K562 (cell line): ENCODE results near the gene F2. TPM values are rescaled to one million over a fixed set of nuclear protein-coding genes. Genes with fewer than 3 reads are reported as not detected.

Experiments
- ATAC-seq: fragments of 200-7000 bp; cut with Tn5 transposase; 3 replicates; pipeline ENCODE4 v1.9.1; 2020; ENCODE audit warnings: moderate library complexity
- BruUV-seq: library from RNA; stranded (reverse); fragments of 400-500 nt; replicated peaks from 2 replicates; lab custom pipeline; 2021; lab: Mats Ljungman, UMichigan
- CTCF ChIA-PET: fragments of 300-600 bp; formaldehyde crosslinking; extraction: SDS; loops from one replicate; lab custom pipeline; 2021; ENCODE audit warnings: low intra/inter-chr PET ratio; lab: Yijun Ruan, JAX
- POLR2A ChIA-PET: fragments of 300-600, 350-650 bp; sonication (Branson Sonifier 250); formaldehyde crosslinking; extraction: SDS; loops from one replicate; lab custom pipeline; 2021; ENCODE audit warnings: antibody characterized with exemption, inconsistent platforms; lab: Yijun Ruan, JAX
- DNase-seq, 4 experiments: peaks; one replicate each; pipeline versions ENCODE4 v3.0.0 to v3.0.0-alpha.2; 2011 to 2018; ENCODE audit warnings: low spot score in 3 of 4, mixed read lengths in 3 of 4; ENCODE audit errors: extremely low read depth in 1 of 4
- FAIRE-seq: peaks from 2 replicates; lab custom pipeline; 2011; peaks lifted over from hg19 to GRCh38; lab: Jason Lieb, UNC
- H2AFZ ChIP-seq: 2 replicates; pipeline ENCODE4 v1.6.0; 2011; ENCODE audit warnings: low read depth, low read length, control low read depth, inconsistent platforms
- H3K27ac ChIP-seq: fragments of 200-600 bp; 3 replicates; pipeline ENCODE4 v1.8.0; 2011; ENCODE audit warnings: low read depth, mild to moderate bottlenecking, control low read depth, inconsistent platforms, low read length, moderate library complexity, mixed read lengths; ENCODE audit errors: extremely low read depth
- H3K27me3 ChIP-seq, 2 experiments: fragments of 300-600 bp in 1 of 2; 2 replicates in 1 of 2; 3 replicates in 1 of 2; pipeline versions ENCODE4 v1.6.0 to v1.8.0; 2011; ENCODE audit warnings: inconsistent platforms in 2 of 2, low read length in 2 of 2, mild to moderate bottlenecking in 1 of 2, mixed read lengths in 1 of 2, moderate library complexity in 1 of 2; ENCODE audit not compliant: control insufficient read depth in 2 of 2, insufficient read depth in 2 of 2
- H3K36me3 ChIP-seq: fragments of 300-600 bp; 3 replicates; pipeline ENCODE4 v1.8.0; 2011; ENCODE audit warnings: mild to moderate bottlenecking, low read length, inconsistent platforms; ENCODE audit not compliant: control insufficient read depth, insufficient read depth
- H3K4me1 ChIP-seq, 2 experiments: fragments of 200-600 bp in 1 of 2; replicated peaks in 1 of 2; 2 replicates in 1 of 2; 3 replicates in 1 of 2; pipeline versions ENCODE4 v1.5.1 to v1.8.0; 2011; ENCODE audit warnings: inconsistent platforms in 2 of 2, low read length in 2 of 2, mild to moderate bottlenecking in 1 of 2, mixed read lengths in 1 of 2, moderate library complexity in 1 of 2; ENCODE audit not compliant: control insufficient read depth in 2 of 2, insufficient read depth in 2 of 2
- H3K4me2 ChIP-seq: 2 replicates; pipeline ENCODE4 v1.6.1; 2011; ENCODE audit warnings: low read length, control low read depth, inconsistent platforms, mixed read lengths; ENCODE audit not compliant: insufficient read depth
- H3K4me3 ChIP-seq: fragments of 200-600 bp; sonication (generic), shearing (Covaris generic); 2 replicates; pipeline ENCODE4 v1.5.1; 2016; ENCODE audit warnings: control low read depth, inconsistent platforms
- H3K79me2 ChIP-seq: fragments of 200-600 bp; 3 replicates; pipeline ENCODE4 v1.8.0; 2011; ENCODE audit warnings: low read length, inconsistent platforms; ENCODE audit not compliant: control insufficient read depth, insufficient read depth
- H3K9ac ChIP-seq, 2 experiments: 2 replicates each; pipeline versions ENCODE4 v1.6.0 to v1.6.1; 2011; ENCODE audit warnings: low read depth in 2 of 2, low read length in 2 of 2, control low read depth in 1 of 2, inconsistent platforms in 1 of 2, mild to moderate bottlenecking in 1 of 2, mixed read lengths in 1 of 2; ENCODE audit not compliant: insufficient read depth in 1 of 2
- H3K9me1 ChIP-seq: one replicate; pipeline ENCODE4 v1.6.0; 2011; ENCODE audit warnings: inconsistent platforms, mild to moderate bottlenecking, low read length, moderate library complexity; ENCODE audit not compliant: control insufficient read depth, insufficient read depth
- H3K9me3 ChIP-seq: replicated peaks from 2 replicates; pipeline ENCODE4 v1.5.1; 2011; ENCODE audit warnings: low read depth, low read length, inconsistent platforms; ENCODE audit not compliant: control insufficient read depth, insufficient read depth
- H4K20me1 ChIP-seq: replicated peaks from 2 replicates; pipeline ENCODE4 v1.6.1; 2011; ENCODE audit warnings: low read length, inconsistent platforms, mixed read lengths; ENCODE audit not compliant: control insufficient read depth, insufficient read depth
- BRD4 ChIP-seq: fragments of 200-600 bp; sonication (generic); IDR thresholded peaks from 2 replicates; pipeline ENCODE4 v1.6.1; 2017; ENCODE audit warnings: inconsistent platforms
- ILF3 ChIP-seq: fragments of 450-650 bp; IDR thresholded peaks from 2 replicates; pipeline ENCODE4 v1.6.1; 2018; ENCODE audit warnings: antibody characterized with exemption, mild to moderate bottlenecking, moderate library complexity, borderline replicate concordance
- NFYB ChIP-seq: IDR thresholded peaks from 2 replicates; pipeline ENCODE4 v1.6.1; 2011; ENCODE audit warnings: mild to moderate bottlenecking, moderate library complexity; ENCODE audit not compliant: insufficient read length; ENCODE audit errors: extremely low read depth
- SOX6 ChIP-seq: fragments of 450-650 bp; IDR thresholded peaks from 2 replicates; pipeline ENCODE4 v1.6.1; 2014; ENCODE audit warnings: mild to moderate bottlenecking
- TCFL5 ChIP-seq: fragments of 250-450 bp; sonication (Bioruptor Pico); conservative IDR thresholded peaks from 2 replicates; pipeline ENCODE4 v1.6.1; 2021; ENCODE audit warnings: mild to moderate bottlenecking, moderate library complexity, matching md5 sums
- WGBS: fragments of 100-300 bp; shearing (Covaris generic); methylation state at CpG from one replicate; pipeline ENCODE4 v1.1.6; 2016; ENCODE audit warnings: low coverage, mixed read lengths; ENCODE audit not compliant: insufficient coverage; ENCODE audit errors: missing lambda C conversion rate; 5-methylcytosine and 5-hydroxymethylcytosine counted together
- in situ Hi-C: fragments of 300-500 bp; cut with MboI; formaldehyde crosslinking; loops from 4 replicates; pipeline ENCODE4 v1.15.0; 2018; ENCODE audit warnings: inconsistent platforms, mixed read lengths
- intact Hi-C: fragments of 100-400 bp; cut with micrococcal nuclease; formaldehyde crosslinking; loops from 2 replicates; pipeline ENCODE4 v1.14.2; 2022
- polyA plus RNA-seq, 8 experiments: library from polyadenylated mRNA; depleted of rRNA in 4 of 8; stranded (reverse) in 5 of 8; unstranded in 3 of 8; fragments of >200 nt; fragmentation: Nextera tagmentation in 2 of 8; fragmentation: Illumina TruSeq in 1 of 8; extraction: Ambion mirVana in 2 of 8; extraction: Trizol in 1 of 8; gene quantifications; 2 replicates each; pipeline versions ENCODE4 v1.2.1 to v1.2.3, GENCODE V29; 2011 to 2014; ENCODE audit warnings: inconsistent platforms in 1 of 8, missing spikeins in 1 of 8
- total RNA-seq, 7 experiments: library from RNA; depleted of rRNA in 6 of 7; stranded (reverse); fragments of >200 nt in 6 of 7; fragmentation: Illumina TruSeq in 2 of 7; extraction: Trizol in 2 of 7; gene quantifications; 2 replicates each; pipeline versions ENCODE4 v1.2.1 to v1.2.3, GENCODE V29; 2011 to 2021; ENCODE audit warnings: low replicate concordance in 1 of 7

F2 gene
- total and polyA plus RNA-seq, 9 of the 15 experiments (the other 6 are each of a cell fraction or from before 2014, with no cell fraction given): 0.16 TPM; not detected in 8

DNA sequence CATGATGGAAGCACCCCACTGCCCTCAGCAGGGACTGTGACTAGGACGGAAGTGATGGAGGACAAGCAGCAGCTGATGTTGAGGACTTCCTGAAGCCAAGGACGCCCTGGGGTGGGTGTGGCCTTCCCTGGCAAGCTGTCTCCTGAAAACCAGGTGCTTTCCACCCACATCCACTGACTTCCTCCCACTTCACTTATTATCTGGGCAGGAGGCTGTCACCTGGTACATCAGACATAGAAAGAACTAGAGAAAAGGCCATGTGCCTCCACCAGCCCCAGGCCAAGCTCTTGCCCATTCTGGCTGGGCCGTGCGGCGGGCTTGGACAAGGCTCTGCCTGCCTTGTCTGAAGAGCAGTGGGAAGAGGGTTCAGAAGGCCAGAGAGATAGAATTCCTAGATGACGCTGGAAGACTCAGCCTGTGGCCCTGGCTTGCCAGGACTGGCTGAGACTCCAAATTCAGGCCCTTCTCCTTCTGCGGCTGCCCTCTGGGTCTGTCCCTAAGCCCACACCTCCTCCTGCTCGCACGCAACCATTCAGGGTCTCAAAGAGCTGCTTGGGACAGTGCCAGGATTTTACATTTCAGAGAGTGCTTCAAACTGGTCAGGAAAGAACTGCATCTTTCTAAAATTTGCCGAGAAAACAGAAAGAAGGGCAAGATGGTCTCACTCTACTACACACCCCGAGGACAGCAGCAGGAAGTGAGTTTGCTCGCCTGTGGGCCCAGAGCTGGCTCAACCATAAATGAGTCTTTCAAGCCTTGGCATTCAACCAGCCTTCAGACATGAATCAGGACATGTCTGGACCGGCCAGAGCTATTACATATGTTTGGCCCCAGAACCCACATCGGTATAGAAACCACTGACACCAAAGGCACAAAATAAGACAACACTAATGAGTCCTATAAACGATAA lies 31.9 kb upstream of the F2 start:
- H3K9me3 ChIP-seq: no peaks in the 10 kb centered on the region
- no peaks in the 10 kb centered on the region for H3K27me3 ChIP-seq
- no peaks in the 10 kb centered on the region for H3K9me1 ChIP-seq
- TF ChIP-seq TCFL5 (CRISPR knock-in tag) (no peak), ILF3 (no peak), NFYB (no peak), SOX6 (no peak), BRD4 (no peak)
- no peak overlapping the region for H3K4me2 ChIP-seq
- ChIA-PET POLR2A (interaction anchor here (0.5 to 1.0 kb wide), 7 partner anchors 9 to 286 kb away, joined by 3 to 4 read pairs (median 3); no protein-coding TSS in a partner anchor), CTCF (no interaction called here)
- H3K4me1 ChIP-seq: no peaks in the 10 kb centered on the region; a peak in 1 of 5 replicates
- no TSS peak for BruUV-seq
- no peak for DNase-seq
- H3K4me3 ChIP-seq: no peak overlapping the region
- in situ Hi-C loops (no loop called here), intact Hi-C loops (no loop called here)
- no peaks in the 10 kb centered on the region for H4K20me1 ChIP-seq
- 81% methylated on average over 15 of the region's 15 CpGs for WGBS
- no peak overlapping the region; a peak in 1 of 4 replicates for H3K9ac ChIP-seq
- H3K27ac ChIP-seq: no peak overlapping the region
- no peak for FAIRE-seq
- no peaks in the 10 kb centered on the region for H3K79me2 ChIP-seq
- peaks cover 21% of the 10 kb centered on the region; the same call in 2 of the 3 replicates for H3K36me3 ChIP-seq
- H2AFZ ChIP-seq: no peak overlapping the region
- no peak for ATAC-seq
